Panc1 (cell line): Measurements from ENCODE around the gene MEF2D. TPM values are rescaled to one million over a fixed set of nuclear protein-coding genes. Genes with fewer than 3 reads are reported as not detected.

Experiments
- ATAC-seq: fragments of 200-7000 bp; cut with Tn5 transposase; 2 replicates; pipeline ENCODE4 v1.9.1; 2020; ENCODE audit warnings: mild to moderate bottlenecking, moderate library complexity
- BruUV-seq: library from RNA; stranded (reverse); fragments of 400-500 nt; replicated peaks from 2 replicates; lab custom pipeline; 2021; lab: Mats Ljungman, UMichigan
- CTCF ChIA-PET: fragments of 300-600 bp; sonication (Branson Sonifier 250); formaldehyde crosslinking; loops from one replicate; lab custom pipeline; 2022; ENCODE audit warnings: antibody characterized with exemption; lab: Charles Lee
- POLR2A ChIA-PET: fragments of 300-600 bp; sonication (Branson Sonifier 250); formaldehyde crosslinking; loops from one replicate; lab custom pipeline; 2022; ENCODE audit warnings: antibody characterized with exemption; lab: Charles Lee
- DNase-seq: peaks from one replicate; pipeline ENCODE4 v3.0.0-alpha.2; 2010; ENCODE audit warnings: low read depth, low spot score
- H3K27ac ChIP-seq: 2 replicates; pipeline ENCODE4 v1.5.1; 2011; ENCODE audit warnings: mild to moderate bottlenecking, low read length, inconsistent platforms
- H3K27me3 ChIP-seq: fragments of 200-500 bp; sonication (Bioruptor generic); 2 replicates; pipeline ENCODE4 v1.6.0; 2014; ENCODE audit warnings: low read length, inconsistent platforms; ENCODE audit not compliant: control insufficient read depth, insufficient read depth
- H3K36me3 ChIP-seq: fragments of 200-500 bp; sonication (Bioruptor generic); 2 replicates; pipeline ENCODE4 v1.5.1; 2014; ENCODE audit warnings: inconsistent platforms, mild to moderate bottlenecking, low read length, moderate library complexity; ENCODE audit not compliant: control insufficient read depth, insufficient read depth
- H3K4me1 ChIP-seq: 2 replicates; pipeline ENCODE4 v1.5.1; 2011; ENCODE audit warnings: inconsistent platforms, mild to moderate bottlenecking, low read length, moderate library complexity; ENCODE audit not compliant: control insufficient read depth, insufficient read depth
- H3K4me3 ChIP-seq, 2 experiments: 2 replicates each; pipeline ENCODE4 v1.5.1; 2011 to 2012; ENCODE audit warnings: low read depth in 2 of 2, low read length in 2 of 2, mild to moderate bottlenecking in 2 of 2, inconsistent platforms in 1 of 2, moderate library complexity in 1 of 2
- H3K9me3 ChIP-seq: fragments of 200-500 bp; sonication (Bioruptor generic); 2 replicates; pipeline ENCODE4 v1.5.1; 2014; ENCODE audit warnings: low read depth, mild to moderate bottlenecking, inconsistent platforms, low read length, moderate library complexity; ENCODE audit not compliant: control insufficient read depth, insufficient read depth
- CTCF ChIP-seq: fragments of 450-650 bp; IDR thresholded peaks from 2 replicates; pipeline ENCODE4 v1.5.1; 2017; ENCODE audit warnings: mild to moderate bottlenecking
- POLR2AphosphoS5 ChIP-seq: IDR thresholded peaks from 2 replicates; pipeline ENCODE4 v1.6.1; 2012; ENCODE audit warnings: mild to moderate bottlenecking, low read depth, low read length, moderate library complexity
- REST ChIP-seq, 2 experiments: IDR thresholded peaks; 2 replicates each; pipeline ENCODE4 v1.6.1; 2011 to 2012; ENCODE audit warnings: low read depth in 2 of 2, control low read depth in 1 of 2, low read length in 1 of 2, mild to moderate bottlenecking in 1 of 2, moderate library complexity in 1 of 2; ENCODE audit not compliant: insufficient read depth in 1 of 2
- SIN3A ChIP-seq: IDR thresholded peaks from 2 replicates; pipeline ENCODE4 v1.6.1; 2012; ENCODE audit warnings: low read depth, mild to moderate bottlenecking, low read length, moderate library complexity, borderline replicate concordance; ENCODE audit not compliant: insufficient read depth
- TCF7L2 ChIP-seq: IDR thresholded peaks from 2 replicates; pipeline ENCODE4 v1.6.1; 2011; ENCODE audit warnings: mild to moderate bottlenecking, low read depth, low read length, inconsistent platforms
- in situ Hi-C: cut with HindIII; loops from 2 replicates; pipeline ENCODE4 v1.10.0; 2016; ENCODE audit warnings: low sequenced_read_pairs, low pct_unique_long_range_greater_than_20kb
- intact Hi-C: fragments of 100-400 bp; cut with micrococcal nuclease; formaldehyde crosslinking; loops from one replicate; pipeline ENCODE4 v1.10.0; 2022; ENCODE audit not compliant: unreplicated experiment
- total RNA-seq: library from RNA; stranded (reverse); gene quantifications from one replicate; pipeline ENCODE4 v1.2.1, GENCODE V29; 2021; ENCODE audit not compliant: unreplicated experiment

Gene MEF2D
- total RNA-seq, 1 experiment from 2014 or later, result 30.9 TPM

- H3K27me3 ChIP-seq, result peaks cover 6% of the 10 kb centered on the region
- in situ Hi-C loops, result no loop called here
- no peak for ATAC-seq
- H3K4me1 ChIP-seq, result no peaks in the 10 kb centered on the region
- POLR2A ChIA-PET, result no interaction called here
- H3K9me3 ChIP-seq, result no peaks in the 10 kb centered on the region
- no TSS peak for BruUV-seq
- DNase-seq, result no peak
- no peaks in the 10 kb centered on the region; the same call in 1 of the 2 replicates for H3K36me3 ChIP-seq
- H3K4me3 ChIP-seq, result no peak overlapping the region
- intact Hi-C loops, result no loop called here
- CTCF ChIA-PET, result no interaction called here
- no peak overlapping the region for H3K27ac ChIP-seq
- TF ChIP-seq POLR2AphosphoS5 (no peak), TCF7L2 (no peak), SIN3A (no peak), REST (IDR thresholded peaks at IDR 0.05; ENCODE audit: insufficient read depth in 1 of 2, low read depth in 2 of 2, low read length in 1 of 2) (no peak), CTCF (no peak)
Observed at GRCh38 chr1:156417401-156418020, 83.1 kb downstream of the MEF2D start.

GRCh38 chr1:156416993-156417392 is 83.6 kb downstream of the MEF2D start:
- no peak for TF ChIP-seq TCF7L2
- no peak for TF ChIP-seq SIN3A
- TF ChIP-seq REST (IDR thresholded peaks at IDR 0.05; ENCODE audit: insufficient read depth in 1 of 2, low read depth in 2 of 2, low read length in 1 of 2), result no peak
- no peak for TF ChIP-seq POLR2AphosphoS5
- TF ChIP-seq CTCF, result no peak
- H3K27me3 ChIP-seq, result peaks cover 3% of the 10 kb centered on the region
- ATAC-seq (no peak), DNase-seq (no peak)
- in situ Hi-C loops, result no loop called here
- no peak overlapping the region for H3K27ac ChIP-seq
- H3K9me3 ChIP-seq, result no peaks in the 10 kb centered on the region
- intact Hi-C loops, result no loop called here
- H3K4me3 ChIP-seq, result no peak overlapping the region
- no peaks in the 10 kb centered on the region; the same call in 1 of the 2 replicates for H3K36me3 ChIP-seq
- no TSS peak for BruUV-seq
- H3K4me1 ChIP-seq, result no peaks in the 10 kb centered on the region
- POLR2A ChIA-PET, result no interaction called here
- CTCF ChIA-PET, result no interaction called here
